Dedifferentiated amniotic fluid mesenchymal stem cell (primary cell): ENCODE results near the gene GID4.

Source experiments
- DNase-seq: peaks from one replicate; pipeline ENCODE4 v3.0.0-alpha.2; 2016; ENCODE audit errors: extremely low spot score

The GID4 gene

DNA sequence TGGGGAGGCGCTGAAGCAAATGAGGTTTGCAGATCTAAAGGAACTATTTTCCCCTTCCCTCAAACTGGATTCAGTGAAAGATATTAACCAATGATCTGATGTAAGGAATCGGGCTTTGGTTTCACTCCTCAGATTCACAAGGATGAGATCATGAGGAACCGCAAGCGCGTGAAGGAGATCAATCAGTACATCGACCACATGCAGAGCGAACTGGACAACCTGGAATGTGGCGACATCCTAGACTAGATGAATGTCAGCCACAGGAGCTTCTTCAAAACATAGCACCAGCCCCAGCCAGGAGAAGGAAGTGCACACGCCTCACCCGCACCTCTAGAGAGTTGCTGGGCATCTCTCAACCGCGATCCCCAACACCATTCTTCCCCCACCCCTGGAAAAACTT is 22.8 kb upstream of the GID4 start:
- no peak for DNase-seq

DNA sequence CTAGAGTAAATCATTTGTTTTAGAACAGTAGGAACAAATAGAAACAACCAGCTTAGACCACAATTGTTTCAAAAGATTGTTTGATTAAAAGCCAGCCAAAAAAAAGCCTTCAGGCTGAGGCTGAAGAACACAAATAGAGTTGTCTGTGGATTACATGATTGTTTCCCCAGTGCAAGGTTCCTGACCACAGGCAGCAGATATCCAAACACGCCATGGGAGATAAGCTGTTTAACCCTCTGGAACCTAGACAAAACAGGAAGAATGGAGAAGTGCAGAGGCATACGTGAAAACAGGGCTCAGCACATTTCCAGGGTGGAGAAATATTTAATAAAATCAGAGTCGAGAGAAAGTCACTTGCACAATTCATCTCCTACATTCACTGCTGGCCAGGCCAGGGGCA is 21.2 kb upstream of the GID4 start:
- no peak for DNase-seq

DNA sequence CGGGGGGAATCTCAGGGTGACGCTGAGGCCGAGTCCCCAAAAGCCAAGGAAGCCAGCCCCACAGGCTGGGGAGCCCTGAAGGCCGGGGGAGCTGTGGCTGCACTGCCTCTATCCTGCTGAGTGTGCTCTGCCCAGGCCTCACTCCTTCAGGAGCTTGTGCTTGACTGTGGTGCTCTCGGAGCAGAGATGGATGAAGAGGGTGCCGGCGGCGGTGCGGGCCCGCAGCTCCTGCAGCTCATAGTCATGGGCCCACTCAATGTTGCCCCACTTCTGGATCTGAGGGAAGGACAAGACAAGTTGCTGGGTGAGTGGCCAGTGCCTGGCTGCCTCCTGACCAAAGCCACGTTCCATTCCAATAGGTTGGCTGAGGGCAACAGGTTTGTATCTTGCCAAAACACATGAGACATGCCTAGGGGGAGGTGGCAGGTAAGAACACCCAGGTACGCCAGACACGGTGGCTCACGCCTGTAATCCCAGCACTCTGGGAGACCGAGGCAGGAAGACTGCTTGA is 20.7 kb upstream of the GID4 start:
- DNase-seq = no peak

DNA sequence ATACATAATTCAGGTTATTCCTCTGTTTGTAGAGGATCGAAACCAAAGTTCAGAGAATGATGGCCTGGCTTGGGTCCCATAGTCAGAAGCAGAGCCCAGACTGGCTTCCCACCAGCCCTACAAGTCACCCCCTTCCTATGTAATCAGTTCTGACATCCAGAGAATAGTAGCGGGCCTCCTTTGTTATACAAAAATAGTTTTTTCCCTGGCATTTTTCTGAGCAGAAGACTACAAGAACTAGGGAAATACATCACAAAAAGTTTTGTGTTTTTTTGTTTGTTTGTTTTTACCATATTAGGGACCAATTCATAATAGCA is 19.4 kb upstream of the GID4 start:
- DNase-seq = no peak

DNA sequence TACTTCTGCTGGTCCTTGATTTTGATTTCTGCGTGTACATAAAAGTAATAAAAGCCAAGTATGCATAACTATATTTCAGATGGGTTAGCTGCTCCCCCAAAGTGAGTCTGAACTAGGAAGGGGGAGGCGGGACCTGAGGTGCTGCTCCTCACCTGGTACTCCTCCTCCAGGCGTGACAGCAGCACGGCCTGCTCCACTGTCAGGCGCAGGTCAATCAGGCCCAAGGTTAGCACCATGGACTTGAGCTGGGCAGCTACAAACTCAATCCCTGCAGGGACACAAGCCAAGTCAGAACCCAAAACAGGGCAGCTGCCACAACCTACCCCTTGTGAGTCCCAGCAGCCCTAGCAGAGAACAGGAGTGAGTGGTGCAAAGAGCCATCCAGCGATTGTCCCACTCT is 18.2 kb upstream of the GID4 start:
- DNase-seq = no peak

DNA sequence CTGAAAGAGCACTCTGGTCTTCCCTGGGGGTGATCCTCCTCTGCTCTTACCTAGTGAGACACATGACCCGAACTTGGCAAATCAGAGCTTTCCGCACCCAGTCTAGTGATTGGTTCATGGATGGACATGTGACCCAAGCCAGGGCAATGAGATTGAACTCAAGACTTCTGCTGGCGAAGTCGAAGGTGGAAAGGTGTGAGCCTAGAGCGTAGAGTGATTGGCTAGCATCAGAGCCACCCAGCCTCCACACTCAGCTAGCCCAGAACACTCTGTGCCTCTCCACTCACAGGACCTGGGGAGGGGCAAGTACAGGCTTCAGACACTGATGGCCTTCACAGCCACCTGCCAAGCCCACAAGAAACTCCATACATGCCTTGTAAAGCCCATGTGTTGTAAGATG is 17.8 kb upstream of the GID4 start:
- DNase-seq = no peak

DNA sequence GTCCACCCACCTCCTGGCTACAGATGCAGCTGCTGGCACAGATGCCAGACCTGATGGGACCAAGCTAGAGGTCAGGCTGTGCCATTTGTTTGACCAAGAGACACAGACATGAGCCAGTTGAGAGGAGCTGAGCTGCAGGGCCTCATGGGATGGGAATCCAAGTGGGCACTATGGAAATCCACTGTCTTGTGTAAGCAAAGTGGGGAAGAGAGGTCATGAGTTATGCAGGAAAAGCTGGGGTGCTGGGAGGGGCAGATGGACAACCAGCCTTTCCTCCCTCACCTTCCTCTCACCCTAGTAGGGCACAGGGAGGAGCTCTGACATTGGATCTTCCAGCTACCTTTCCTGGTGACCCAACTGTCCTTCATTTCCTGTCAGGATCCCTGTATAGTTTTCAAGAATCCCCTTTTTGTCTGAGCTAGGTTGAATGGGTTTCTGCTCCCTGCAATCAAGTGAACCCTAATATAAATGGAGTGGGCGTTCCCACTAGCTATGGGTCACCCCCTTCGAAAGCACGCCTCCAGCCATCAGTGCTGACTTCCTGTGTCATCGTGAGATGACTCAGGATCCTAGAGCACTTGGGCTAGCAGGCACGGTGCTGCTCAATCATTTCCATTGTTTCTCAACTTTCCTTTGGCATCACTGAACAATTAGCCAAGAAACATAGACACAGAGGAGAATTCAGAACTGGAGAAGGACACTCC is 13.8 kb upstream of the GID4 start:
- DNase-seq = no peak

DNA sequence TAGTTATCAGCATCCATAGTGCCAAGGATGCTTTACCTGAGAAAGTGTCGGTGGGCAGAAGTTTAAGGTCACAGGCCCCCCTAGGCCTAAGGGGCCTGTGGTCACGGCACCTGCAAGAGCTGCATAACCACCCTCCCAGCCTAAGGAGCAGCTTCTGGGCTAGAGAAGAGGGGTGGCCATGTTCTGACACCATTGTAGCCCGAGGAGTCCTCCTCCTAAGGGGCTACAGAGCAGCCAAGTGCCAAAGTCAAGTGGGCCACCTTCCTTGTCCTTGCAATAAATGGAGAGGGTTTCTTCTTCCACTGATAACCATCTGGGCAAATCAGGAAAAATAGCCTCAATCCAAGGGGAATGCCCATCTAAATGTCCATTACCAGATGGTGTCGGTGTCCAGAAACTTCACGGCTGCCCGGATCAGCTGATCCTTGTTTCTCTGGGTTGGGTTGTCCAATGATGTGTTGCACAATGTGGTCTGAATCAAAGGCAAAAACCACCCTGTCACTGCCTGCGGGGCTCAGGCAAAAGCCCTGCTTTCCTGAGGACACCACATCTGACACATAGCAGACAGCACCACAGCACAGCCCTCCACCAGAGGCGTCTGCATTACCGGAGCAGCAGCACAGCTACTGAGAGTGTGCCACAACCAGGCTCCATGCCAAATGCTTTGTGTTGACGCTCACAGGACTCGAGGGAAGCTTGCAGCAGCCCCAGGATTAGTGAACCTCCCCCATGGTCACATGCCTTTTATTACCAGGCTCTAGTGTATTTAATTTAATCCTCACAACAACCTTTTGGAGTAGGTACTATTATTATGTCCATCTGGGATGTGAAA is 13.0 kb upstream of the GID4 start:
- DNase-seq = no peak

DNA sequence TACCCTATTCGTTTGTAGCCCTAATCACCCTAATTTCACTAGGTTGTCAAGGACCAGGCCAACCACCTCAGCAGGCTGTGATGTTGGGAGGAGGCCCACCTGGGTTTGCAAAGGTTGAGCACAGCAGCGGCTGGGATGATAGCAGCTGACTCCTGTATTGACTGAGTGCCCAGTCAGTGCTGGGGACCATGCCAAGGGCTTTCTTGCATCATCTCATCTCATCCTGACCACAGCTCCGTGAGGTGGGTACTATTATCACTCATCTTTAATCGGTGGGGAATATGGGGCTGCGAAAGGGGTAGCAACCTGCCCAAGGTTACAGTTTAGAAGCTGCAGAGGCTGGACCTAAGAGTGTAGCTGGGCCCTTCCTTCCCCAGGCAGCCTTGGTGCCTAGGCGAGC is 11.9 kb upstream of the GID4 start:
- DNase-seq = no peak

DNA sequence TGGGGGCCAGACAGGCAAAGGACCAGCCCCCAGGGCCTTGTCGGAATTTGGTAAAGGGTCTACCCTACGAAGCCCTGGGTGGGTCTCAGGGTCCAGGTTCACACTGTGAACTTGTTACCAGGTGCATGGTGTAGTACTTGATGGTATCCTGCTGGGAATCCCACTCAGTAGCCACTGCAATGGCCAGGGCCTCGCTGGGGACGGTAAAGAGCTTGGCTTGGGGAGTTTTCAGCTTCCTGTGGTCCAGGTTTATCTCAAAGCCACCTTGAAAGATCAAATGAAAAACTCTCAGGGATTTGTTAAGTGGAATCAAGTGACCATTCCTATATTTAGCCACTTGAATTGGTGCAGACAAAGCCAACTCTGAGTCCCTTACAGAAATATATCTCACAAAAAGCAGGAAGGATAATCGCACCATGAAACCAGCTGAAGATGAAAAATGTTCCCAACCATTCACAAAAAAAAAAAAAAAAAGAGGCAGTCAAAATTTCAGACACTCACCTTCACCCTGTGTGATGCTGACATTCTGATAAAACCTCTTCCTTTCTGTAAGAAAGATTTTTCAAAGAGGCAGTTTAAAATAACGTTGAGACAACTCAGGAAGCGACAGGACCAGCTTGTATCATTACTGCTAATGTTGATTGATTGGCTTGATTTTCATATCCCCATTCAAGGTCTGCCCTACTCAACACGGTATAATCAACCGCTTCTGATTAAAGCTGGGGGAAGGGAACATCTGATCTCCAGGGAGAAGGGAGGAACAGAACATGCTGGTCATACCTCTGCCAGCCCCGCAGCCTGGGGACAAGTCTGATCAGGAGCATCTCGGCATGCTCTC is 10.9 kb upstream of the GID4 start:
- DNase-seq = no peak

DNA sequence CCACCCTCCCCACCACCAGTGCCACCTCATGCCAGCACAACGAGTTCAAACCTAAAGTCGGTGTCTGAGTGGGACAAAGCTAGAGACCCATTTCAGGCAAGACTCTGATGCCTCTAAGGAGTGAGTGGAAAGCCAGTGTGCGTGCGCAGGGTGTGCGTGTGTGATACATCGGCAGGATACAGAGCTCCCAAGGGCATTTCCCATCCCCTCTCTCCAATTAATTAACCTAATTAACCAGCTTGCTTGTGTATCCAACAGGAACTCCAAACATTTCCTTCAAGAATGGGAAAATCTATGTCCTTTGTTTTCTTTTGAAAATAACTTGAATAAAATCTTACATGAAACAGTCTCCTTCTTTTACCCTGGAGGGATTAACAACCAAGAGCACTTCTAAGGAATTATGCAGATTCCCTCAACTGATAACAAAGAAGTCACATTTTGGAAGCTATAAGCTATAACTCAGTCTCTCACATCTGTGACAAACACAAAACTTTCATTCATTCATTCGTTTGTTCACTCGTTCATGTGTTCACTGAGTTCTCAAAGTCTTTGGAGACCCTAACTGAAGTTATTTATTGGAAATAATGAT is 10.2 kb upstream of the GID4 start:
- no peak for DNase-seq

DNA sequence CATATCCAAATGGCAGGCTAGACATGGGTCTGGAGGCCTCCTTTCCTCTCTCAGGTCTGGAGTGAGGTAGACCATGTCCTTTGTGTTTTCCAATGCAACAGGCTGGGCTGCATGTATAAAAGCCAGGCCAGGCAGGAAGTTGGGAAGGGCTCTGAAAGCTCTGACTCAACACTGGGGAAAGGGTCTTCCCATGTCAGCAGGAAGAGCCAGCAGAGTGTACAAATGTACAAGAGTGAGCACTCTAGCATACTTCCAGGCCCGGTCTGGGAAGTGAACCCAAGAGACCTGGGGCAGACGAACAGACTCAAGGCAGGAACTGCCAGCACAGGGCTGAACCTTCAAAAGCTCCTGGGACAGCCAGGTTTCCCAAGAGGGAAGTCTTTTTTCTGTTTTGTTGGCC is 7.3 kb upstream of the GID4 start:
- DNase-seq = no peak

DNA sequence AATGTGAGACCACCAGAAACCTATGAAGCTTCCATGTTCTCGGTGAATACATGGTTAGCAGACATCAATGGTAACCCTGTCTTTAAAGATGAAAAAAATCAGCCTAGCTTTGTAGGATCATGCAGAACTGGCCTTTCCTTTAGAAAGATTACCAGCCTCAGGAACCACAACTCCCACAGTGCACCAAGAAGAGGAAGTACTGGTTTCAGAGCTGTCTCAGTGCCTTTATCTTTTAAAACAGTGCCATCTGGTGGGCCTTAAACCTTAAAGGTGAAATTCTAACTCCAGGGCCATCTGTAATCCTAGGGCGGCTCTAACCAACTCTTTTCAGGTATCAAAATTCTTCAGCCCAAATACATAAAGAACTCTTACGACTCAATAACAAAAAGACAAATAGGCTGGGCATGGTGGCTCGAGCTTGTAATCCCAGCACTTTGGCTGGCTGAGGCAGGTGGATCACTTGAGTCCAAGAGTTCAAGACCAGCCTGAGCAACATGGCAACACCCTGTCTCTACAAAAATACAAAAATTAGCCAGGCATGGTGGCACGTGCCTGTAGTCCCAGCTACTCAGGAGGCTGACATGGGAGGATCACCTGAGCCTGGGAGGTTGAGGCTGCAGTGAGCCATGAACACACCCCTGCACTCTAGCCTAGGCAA is 5.6 kb upstream of the GID4 start:
- DNase-seq = peak; percentile 88

DNA sequence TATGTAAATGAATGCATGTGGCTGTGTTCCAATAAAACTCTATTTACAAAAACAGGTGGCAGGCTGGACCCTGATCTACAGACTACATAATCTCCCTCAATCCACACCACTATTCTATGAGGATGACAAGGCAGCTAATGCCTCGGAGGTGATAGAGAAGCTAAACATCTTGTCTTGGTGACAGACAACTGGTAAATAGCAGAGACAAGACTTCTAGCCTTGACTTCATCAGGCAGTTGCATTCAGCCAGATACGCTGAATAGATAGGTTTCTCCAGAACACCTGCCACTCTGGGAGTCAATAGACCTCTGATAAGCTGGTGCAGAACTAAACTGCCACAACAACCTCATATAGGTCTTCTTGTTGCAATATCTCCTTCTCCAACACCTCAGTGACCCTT is 3.5 kb upstream of the GID4 start:
- no peak for DNase-seq

DNA sequence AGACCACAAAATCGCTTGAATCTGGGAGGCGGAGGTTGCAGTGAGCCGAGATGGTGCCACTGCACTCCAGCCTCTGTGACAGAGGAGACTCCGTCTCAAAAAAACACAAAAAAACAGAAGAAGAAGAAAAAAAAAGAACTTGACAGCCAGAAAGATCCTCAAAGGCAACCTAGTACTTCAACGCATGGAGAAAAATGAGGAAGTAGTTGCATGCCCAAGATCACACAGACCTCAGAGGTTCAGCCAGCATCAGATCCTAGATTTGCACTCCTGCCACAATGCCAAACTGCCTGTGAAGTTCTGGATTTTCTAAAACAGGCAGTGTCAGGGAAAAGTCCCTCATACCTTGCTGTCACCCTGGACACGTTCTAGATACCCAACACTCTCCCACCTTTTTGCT is 1.7 kb upstream of the GID4 start:
- DNase-seq = no peak

DNA sequence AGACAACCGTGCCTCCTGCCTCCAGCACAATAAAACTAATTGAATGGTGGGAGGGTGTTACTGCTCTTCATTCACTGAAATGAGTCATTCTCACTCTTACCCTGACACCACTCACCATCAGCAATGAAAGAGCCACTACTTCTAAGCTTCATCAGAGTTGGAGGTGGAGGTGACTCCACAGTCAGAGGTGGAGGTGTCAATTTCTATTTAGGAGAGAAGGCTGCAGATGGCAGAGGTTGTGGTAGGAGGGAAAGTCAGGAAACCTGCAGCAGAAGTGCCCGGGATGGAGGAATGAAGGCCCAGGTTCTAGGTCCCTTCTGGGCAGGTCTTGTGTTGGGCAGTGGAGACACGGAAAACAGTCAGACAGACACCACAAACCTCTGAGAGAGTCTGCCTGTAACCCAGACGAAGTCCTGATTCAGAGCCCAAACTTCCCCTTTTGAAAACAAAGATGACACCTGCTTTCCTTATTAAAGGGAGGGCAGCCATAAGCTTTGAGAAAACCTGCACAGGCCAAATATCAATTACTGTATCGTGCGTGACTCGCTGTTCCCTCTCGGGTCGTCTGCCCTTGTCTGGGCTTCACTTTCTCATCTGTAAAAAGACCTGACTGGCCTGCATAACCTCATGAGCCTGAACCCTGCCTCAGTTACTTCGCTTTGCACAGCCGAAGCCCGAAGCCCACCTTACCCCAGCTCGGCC is 908 bp upstream of the GID4 start:
- DNase-seq = no peak

DNA sequence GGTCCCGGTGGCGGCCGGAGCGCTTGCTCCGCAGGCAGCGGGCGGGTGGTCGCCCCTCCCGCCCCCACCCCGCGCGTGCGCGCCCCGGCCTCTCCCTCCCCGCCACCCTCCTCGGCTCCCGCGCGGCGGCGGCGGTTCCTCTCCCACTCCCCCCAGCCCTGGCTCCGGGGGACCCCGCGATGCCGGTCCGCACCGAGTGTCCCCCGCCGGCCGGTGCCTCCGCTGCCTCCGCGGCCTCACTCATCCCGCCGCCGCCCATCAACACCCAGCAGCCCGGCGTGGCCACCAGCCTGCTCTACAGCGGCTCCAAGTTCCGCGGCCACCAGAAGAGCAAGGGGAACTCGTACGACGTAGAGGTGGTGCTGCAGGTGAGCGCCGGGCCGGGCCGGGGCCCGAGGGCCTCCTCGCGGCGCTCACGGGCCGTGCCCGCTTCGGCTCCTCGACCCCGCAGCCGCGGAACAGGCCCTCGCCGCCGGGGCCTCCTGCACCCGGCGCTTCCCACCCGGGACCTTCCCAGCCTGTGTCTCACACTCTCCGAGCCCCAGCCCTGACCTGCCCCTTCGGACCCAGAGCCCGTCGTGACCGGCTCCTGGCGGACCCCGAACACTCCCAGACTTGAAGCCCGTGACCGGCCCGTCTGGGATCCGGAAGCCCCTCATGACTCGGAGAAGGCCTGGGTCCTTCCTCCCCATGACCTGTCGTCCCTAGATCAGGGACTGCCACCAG is 490 bp downstream of the GID4 start:
- no peak for DNase-seq

DNA sequence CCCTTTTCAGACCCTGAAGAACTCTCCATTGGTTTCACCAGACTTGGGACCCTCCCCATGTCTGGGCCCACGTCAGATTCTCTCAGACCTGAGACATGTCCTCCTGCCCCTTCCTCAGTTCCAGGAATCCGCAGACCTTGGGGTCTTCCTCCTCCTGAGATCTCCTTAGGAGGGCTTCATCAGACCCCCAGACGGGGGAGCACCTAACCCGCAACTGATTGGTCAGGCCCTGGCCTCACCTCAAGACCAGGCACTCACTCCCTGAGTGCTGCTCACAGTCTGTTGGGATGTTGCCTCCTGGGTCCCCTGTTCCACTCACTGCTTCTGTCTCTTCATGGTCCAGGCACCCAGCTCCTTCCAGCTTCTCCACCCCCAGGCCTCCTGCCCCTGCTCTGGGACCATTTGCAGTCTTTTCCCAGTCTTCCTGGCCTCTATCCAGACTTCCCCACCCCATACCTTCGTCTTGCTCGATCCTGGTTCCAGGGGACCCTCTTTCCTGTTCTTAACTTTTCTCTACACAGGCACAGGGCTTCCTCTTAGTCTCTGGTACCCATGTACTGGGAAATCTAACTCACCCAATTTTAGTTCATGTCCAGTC is 1.2 kb downstream of the GID4 start:
- no peak for DNase-seq

DNA sequence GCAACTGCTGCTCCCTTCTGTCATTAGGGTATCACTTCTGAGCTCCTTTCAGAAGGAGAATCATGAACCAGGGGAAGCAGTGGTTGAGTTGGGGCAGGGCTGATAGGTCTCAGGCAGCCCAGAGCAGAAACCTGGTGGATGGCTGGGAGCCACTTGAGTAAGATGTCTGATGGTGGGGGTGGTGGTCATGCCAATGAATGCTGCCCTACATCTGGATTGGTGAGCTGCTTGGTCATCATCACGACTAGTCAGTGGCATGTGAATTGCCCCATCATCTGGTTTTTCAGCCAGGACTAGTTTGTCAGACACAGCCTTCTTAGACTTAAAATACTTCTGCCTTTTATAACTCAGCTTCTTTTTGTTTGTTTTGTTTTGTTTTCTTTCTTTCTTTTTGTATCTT is 2.6 kb downstream of the GID4 start:
- DNase-seq = peak; percentile 50

DNA sequence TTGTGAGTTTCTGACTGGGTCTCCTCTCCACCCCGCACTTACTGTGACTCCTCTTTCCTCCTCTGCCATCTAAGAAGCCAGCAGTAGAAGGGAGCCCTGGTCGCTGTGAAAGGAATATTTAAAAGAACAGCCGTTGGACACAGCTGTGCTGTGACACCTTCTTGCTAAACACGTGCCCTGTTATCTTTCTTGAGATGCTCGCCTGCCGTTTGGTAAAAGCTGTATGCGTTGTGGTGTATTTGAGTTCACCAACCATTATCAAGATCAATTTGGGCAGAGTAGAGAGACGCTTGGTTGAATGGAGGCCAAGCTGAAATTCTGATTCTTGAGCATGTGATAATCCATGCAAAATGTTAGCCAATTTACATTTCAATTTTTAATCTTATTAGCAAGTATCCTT is 3.8 kb downstream of the GID4 start:
- no peak for DNase-seq
